B cell (primary cell): ENCODE results near the gene RASGRF2. TPM values are rescaled to one million over a fixed set of nuclear protein-coding genes. Genes with fewer than 3 reads are reported as not detected.

Experiments
- ATAC-seq: fragments of 200-7000 bp; cut with Tn5 transposase; one replicate; pipeline ENCODE4 v1.10.0; 2021; ENCODE audit warnings: low read depth, mild to moderate bottlenecking, moderate number of reproducible peaks, moderate library complexity
- CTCF ChIA-PET: fragments of 350-600 bp; sonication (Branson Sonifier 250); formaldehyde crosslinking; loops from one replicate; lab custom pipeline; 2021; ENCODE audit warnings: antibody characterized with exemption, inconsistent platforms; lab: Charles Lee
- POLR2A ChIA-PET: fragments of 350-600 bp; sonication (Branson Sonifier 250); formaldehyde crosslinking; loops from one replicate; lab custom pipeline; 2021; ENCODE audit warnings: antibody characterized with exemption; lab: Charles Lee
- DNase-seq: peaks from one replicate; pipeline ENCODE4 v3.0.0; 2013
- H2AFZ ChIP-seq: 2 replicates; pipeline ENCODE4 v1.6.1; 2012; ENCODE audit warnings: mild to moderate bottlenecking, low read depth, low read length; ENCODE audit not compliant: insufficient read depth, poor library complexity, severe bottlenecking
- H3K27ac ChIP-seq, 2 donors: 1 replicate in 1 of 2; 2 replicates in 1 of 2; pipeline ENCODE4 v1.5.1; 2012 to 2013; ENCODE audit warnings: low read length in 2 of 2, mild to moderate bottlenecking in 2 of 2, moderate library complexity in 1 of 2
- H3K27me3 ChIP-seq, 4 experiments: fragments of 200-600 bp in 1 of 4; sonication (generic) in 1 of 4; replicated peaks in 1 of 4; 1 replicate in 2 of 4; 2 replicates in 2 of 4; pipeline versions ENCODE4 v1.6.1 to v1.7.0; 2013 to 2016; ENCODE audit warnings: low read length in 3 of 4, mild to moderate bottlenecking in 2 of 4, mixed read lengths in 1 of 4, moderate library complexity in 1 of 4; ENCODE audit not compliant: insufficient read depth in 4 of 4, control insufficient read depth in 3 of 4; ENCODE audit errors: control extremely low read depth in 1 of 4
- H3K36me3 ChIP-seq, 2 experiments: replicated peaks in 1 of 2; 1 replicate in 1 of 2; 2 replicates in 1 of 2; pipeline versions ENCODE4 v1.6.1 to v1.7.1; 2013; ENCODE audit warnings: low read length in 1 of 2; ENCODE audit not compliant: insufficient read depth in 2 of 2, control insufficient read depth in 1 of 2; ENCODE audit errors: control extremely low read depth in 1 of 2, extremely low read depth in 1 of 2
- H3K4me1 ChIP-seq, 2 donors: fragments of 200-600 bp in 1 of 2; sonication (generic) in 1 of 2; 1 replicate in 1 of 2; 2 replicates in 1 of 2; pipeline versions ENCODE4 v1.5.1 to v1.6.1; 2013 to 2017; ENCODE audit warnings: low read length in 2 of 2; ENCODE audit not compliant: control insufficient read depth in 2 of 2, insufficient read depth in 2 of 2
- H3K4me2 ChIP-seq: replicated peaks from 2 replicates; pipeline ENCODE3; 2012; ENCODE audit warnings: mild to moderate bottlenecking, low read depth, low read length; ENCODE audit not compliant: poor library complexity, severe bottlenecking
- H3K4me3 ChIP-seq, 5 experiments: fragments of 200-600 bp in 1 of 5; sonication (generic) in 1 of 5; 1 replicate in 3 of 5; 2 replicates in 2 of 5; pipeline versions ENCODE4 v1.5.1 to v1.7.0; 2011 to 2016; ENCODE audit warnings: low read length in 4 of 5, mild to moderate bottlenecking in 4 of 5, low read depth in 2 of 5, control low read depth in 1 of 5, moderate library complexity in 1 of 5; ENCODE audit not compliant: insufficient read depth in 1 of 5; ENCODE audit errors: control extremely low read depth in 1 of 5, extremely low read depth in 1 of 5
- H3K79me2 ChIP-seq: fragments of 200-600 bp; sonication (generic); one replicate; pipeline ENCODE4 v1.6.0; 2016; ENCODE audit warnings: low read length; ENCODE audit not compliant: control insufficient read depth, insufficient read depth
- H3K9ac ChIP-seq: fragments of 200-600 bp; sonication (generic); 2 replicates; pipeline ENCODE4 v1.6.1; 2017; ENCODE audit warnings: mild to moderate bottlenecking, low read length, moderate library complexity
- H3K9me3 ChIP-seq, 3 donors: one replicate each; pipeline versions ENCODE4 v1.6.1 to v1.7.1; 2013; ENCODE audit warnings: low read length in 2 of 3; ENCODE audit not compliant: control insufficient read depth in 2 of 3, insufficient read depth in 1 of 3; ENCODE audit errors: control extremely low read depth in 1 of 3
- H4K20me1 ChIP-seq: 2 replicates; pipeline ENCODE4 v1.6.0; 2012; ENCODE audit warnings: mild to moderate bottlenecking, low read length; ENCODE audit not compliant: insufficient read depth, control insufficient read depth, poor library complexity, severe bottlenecking
- H3K27ac Mint-ChIP-seq: one replicate; pipeline ENCODE4 v1.8.0; 2021; ENCODE audit warnings: mixed read lengths
- H3K27me3 Mint-ChIP-seq: one replicate; pipeline ENCODE4 v1.8.0; 2021; ENCODE audit warnings: mixed read lengths
- H3K4me1 Mint-ChIP-seq: one replicate; pipeline ENCODE4 v1.8.0; 2021; ENCODE audit warnings: mixed read lengths
- H3K4me3 Mint-ChIP-seq: one replicate; pipeline ENCODE4 v1.8.0; 2021; ENCODE audit warnings: mixed read lengths
- H3K9me3 Mint-ChIP-seq: one replicate; pipeline ENCODE4 v1.8.0; 2022; ENCODE audit warnings: mixed read lengths; ENCODE audit not compliant: insufficient read depth
- EZH2 ChIP-seq: IDR thresholded peaks from 2 replicates; pipeline ENCODE4 v1.6.1; 2012; ENCODE audit warnings: borderline replicate concordance, low read depth, mild to moderate bottlenecking, moderate library complexity, low read length; ENCODE audit not compliant: insufficient read depth, poor library complexity, severe bottlenecking
- WGBS: methylation state at CpG from one replicate; pipeline ENCODE4 v1.1.5; 2013; ENCODE audit warnings: missing lambda C conversion rate; ENCODE audit not compliant: insufficient coverage; 5-methylcytosine and 5-hydroxymethylcytosine counted together
- intact Hi-C: fragments of 100-400 bp; cut with micrococcal nuclease; formaldehyde crosslinking; loops from one replicate; pipeline ENCODE4 v1.10.0; 2022
- polyA plus RNA-seq: library from polyadenylated mRNA; depleted of rRNA; stranded (reverse); fragments of >200 nt; gene quantifications from 2 replicates; pipeline ENCODE4 v1.2.3, GENCODE V29; 2012
- total RNA-seq, 2 donors: library from RNA; stranded (reverse); fragments of 120-200 nt in 1 of 2; gene quantifications; 1 replicate in 1 of 2; 2 replicates in 1 of 2; pipeline versions ENCODE4 v1.2.3 to v1.2.4, GENCODE V29; 2013 to 2022
- TF ChIP-seq, protein P1 (sequence below): fragments of 200-600 bp; IDR thresholded peaks from one replicate; pipeline ENCODE4 v1.8.0; 2022; ENCODE audit warnings: antibody characterized with exemption, mild to moderate bottlenecking

The RASGRF2 gene
- total and polyA plus RNA-seq, 2 donors (not counting 1 experiment from before 2014, with no cell fraction given): 0.04 to 0.37 TPM

DNA sequence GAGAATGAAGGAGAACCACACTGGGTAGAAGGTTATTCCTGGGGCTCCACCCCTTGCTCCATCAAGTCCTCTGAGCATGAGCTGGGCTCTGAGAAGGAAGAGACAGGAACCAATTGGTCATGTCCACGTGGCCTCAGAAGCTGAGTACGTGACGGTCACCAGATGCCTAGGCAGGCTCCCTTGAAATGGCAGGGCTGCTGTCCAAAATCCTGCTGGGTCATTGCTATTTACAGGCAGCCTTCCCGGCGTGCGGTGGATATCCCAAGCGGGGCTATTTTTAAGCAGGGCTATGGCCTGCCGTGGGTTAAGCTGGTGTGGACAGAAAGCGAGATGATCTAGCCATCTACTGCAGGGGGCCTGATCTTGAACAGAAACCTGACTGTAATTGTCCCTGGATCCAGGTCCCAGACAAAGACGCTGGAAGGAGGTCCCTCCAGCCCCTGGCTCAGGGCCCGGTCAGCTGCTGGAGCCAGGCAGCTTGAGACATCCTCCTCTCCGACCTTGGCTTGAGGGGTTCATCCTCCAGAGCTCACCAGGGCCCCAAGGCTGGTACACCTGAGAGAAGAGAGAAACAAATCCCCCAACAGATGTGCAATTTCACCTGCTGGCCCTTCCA, 272.4 kb downstream of the RASGRF2 start:
- H3K27ac Mint-ChIP-seq: no peak overlapping the region
- Histone ChIP-seq H3K27me3 (peaks cover 0 to 8% (median 0%) of the 10 kb centered on the region in 4 experiments), H4K20me1 (no peaks in the 10 kb centered on the region), H3K4me3 (no peak overlapping the region), H3K4me2 (peak overlapping the region; percentile 35), H3K4me1 (no peaks in the 10 kb centered on the region), H3K9me3 (no peaks in the 10 kb centered on the region), H3K36me3 (no peaks in the 10 kb centered on the region), H3K9ac (no peak overlapping the region), H3K79me2 (no peaks in the 10 kb centered on the region), H3K27ac (no peak overlapping the region), H2AFZ (no peak overlapping the region)
- POLR2A ChIA-PET: no interaction called here
- H3K9me3 Mint-ChIP-seq: no peaks in the 10 kb centered on the region
- TF ChIP-seq, protein P1, sequence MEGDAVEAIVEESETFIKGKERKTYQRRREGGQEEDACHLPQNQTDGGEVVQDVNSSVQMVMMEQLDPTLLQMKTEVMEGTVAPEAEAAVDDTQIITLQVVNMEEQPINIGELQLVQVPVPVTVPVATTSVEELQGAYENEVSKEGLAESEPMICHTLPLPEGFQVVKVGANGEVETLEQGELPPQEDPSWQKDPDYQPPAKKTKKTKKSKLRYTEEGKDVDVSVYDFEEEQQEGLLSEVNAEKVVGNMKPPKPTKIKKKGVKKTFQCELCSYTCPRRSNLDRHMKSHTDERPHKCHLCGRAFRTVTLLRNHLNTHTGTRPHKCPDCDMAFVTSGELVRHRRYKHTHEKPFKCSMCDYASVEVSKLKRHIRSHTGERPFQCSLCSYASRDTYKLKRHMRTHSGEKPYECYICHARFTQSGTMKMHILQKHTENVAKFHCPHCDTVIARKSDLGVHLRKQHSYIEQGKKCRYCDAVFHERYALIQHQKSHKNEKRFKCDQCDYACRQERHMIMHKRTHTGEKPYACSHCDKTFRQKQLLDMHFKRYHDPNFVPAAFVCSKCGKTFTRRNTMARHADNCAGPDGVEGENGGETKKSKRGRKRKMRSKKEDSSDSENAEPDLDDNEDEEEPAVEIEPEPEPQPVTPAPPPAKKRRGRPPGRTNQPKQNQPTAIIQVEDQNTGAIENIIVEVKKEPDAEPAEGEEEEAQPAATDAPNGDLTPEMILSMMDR: no peak
- no peak for TF ChIP-seq EZH2
- ATAC-seq (no peak), DNase-seq (no peak)
- CTCF ChIA-PET: no interaction called here
- WGBS: over 99% methylated on average over 11 of the region's 12 CpGs
- intact Hi-C loops: no loop called here
- H3K4me1 Mint-ChIP-seq: no peaks in the 10 kb centered on the region
- H3K4me3 Mint-ChIP-seq: no peak overlapping the region
- peaks cover 11% of the 10 kb centered on the region for H3K27me3 Mint-ChIP-seq

DNA sequence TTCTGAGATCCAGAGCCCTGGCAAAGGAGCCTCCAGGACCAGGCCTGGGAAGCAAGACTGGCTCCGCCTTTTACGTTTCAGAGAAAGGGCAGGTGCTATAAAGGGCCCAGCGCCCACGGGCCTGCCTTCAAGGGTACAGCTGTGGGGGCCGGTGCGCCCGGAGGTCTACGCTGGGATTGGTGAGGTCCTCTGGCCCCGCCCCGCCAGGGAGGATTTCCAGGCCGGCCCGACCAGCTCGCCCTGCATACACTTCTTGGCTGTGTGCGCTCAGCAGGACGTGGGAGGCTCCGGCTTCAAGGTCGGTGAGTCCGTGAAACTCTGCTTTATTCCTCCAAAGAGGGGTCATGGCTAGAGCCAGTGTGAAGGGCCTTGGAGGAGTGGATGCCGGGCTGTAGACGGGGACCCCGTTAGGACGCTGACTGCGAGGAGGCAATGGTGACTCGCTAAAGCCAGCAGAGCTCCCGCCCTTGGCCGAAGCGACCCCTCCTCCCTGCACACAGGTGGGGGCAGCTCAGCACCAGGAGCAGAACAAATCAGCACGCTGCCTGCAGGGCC, 273.0 kb downstream of the RASGRF2 start, which contains the start of gene CKMT2:
Gene CKMT2, plus strand, starts transcription at position 243 of the 555 bp plus-strand sequence. CDS start 17,811 bp downstream, outside the sequence.
- H3K4me1 ChIP-seq: no peaks in the 10 kb centered on the region
- ChIA-PET CTCF (no interaction called here), POLR2A (no interaction called here)
- H3K9me3 ChIP-seq: no peaks in the 10 kb centered on the region
- H4K20me1 ChIP-seq: no peaks in the 10 kb centered on the region
- H3K9ac ChIP-seq: no peak within 1 kb of the TSS
- no peak within 1 kb of the TSS for H3K4me3 ChIP-seq
- no peak for TF ChIP-seq EZH2
- TF ChIP-seq, protein P1: no peak
- H3K9me3 Mint-ChIP-seq: no peaks in the 10 kb centered on the region
- no peaks in the 10 kb centered on the region for H3K79me2 ChIP-seq
- no peak for DNase-seq
- intact Hi-C loops: no loop called here
- peak within 1 kb of the TSS; percentile 35 for H3K4me2 ChIP-seq
- H2AFZ ChIP-seq: no peak within 1 kb of the TSS
- no peak within 1 kb of the TSS for H3K27ac ChIP-seq
- peak; percentile 21 for ATAC-seq
- no peak within 1 kb of the TSS for H3K27ac Mint-ChIP-seq
- WGBS: 24% methylated on average over 24 of the region's 28 CpGs
- peaks cover 11% of the 10 kb centered on the region for H3K27me3 Mint-ChIP-seq
- peaks cover 0 to 8% (median 0%) of the 10 kb centered on the region in 4 experiments for H3K27me3 ChIP-seq
- H3K4me3 Mint-ChIP-seq: peak within 1 kb of the TSS; percentile 32
- H3K36me3 ChIP-seq: no peaks in the 10 kb centered on the region
- H3K4me1 Mint-ChIP-seq: no peaks in the 10 kb centered on the region
